Esophagus squamous epithelium (tissue), 5 donors: ENCODE data around the gene IRF2BPL. TPM values are rescaled to one million over a fixed set of nuclear protein-coding genes. Genes with fewer than 3 reads are reported as not detected.

Experiments used
- DNase-seq: peaks from one replicate; lab custom pipeline; 2025; lab: John Stamatoyannopoulos, UW
- H3K27ac ChIP-seq, 4 donors: fragments of 200-600 bp; sonication (generic); one replicate each; pipeline ENCODE4 v1.5.1; 2016 to 2019; ENCODE audit warnings: mild to moderate bottlenecking in 1 of 4
- H3K27me3 ChIP-seq, 4 donors: fragments of 200-600 bp; sonication (generic); 1 replicate in 3 of 4; 2 replicates in 1 of 4; pipeline versions ENCODE4 v1.5.1 to v1.6.0; 2017 to 2021; ENCODE audit warnings: antibody characterized with exemption in 1 of 4
- H3K36me3 ChIP-seq, 3 donors: fragments of 200-600 bp; sonication (generic); one replicate each; pipeline ENCODE4 v1.5.1; 2016 to 2019
- H3K4me1 ChIP-seq, 3 donors: fragments of 200-600 bp; sonication (generic); one replicate each; pipeline ENCODE4 v1.5.1; 2017 to 2019
- H3K4me3 ChIP-seq, 4 donors: fragments of 200-600 bp; sonication (generic); 1 replicate in 3 of 4; 2 replicates in 1 of 4; pipeline ENCODE4 v1.5.1; 2016 to 2019; ENCODE audit warnings: mild to moderate bottlenecking in 2 of 4, moderate library complexity in 1 of 4
- H3K9me3 ChIP-seq, 3 donors: fragments of 200-600 bp; sonication (generic); one replicate each; pipeline ENCODE4 v1.5.1; 2016 to 2019
- POLR2A ChIP-seq, 4 donors: fragments of 450-650 bp; IDR thresholded peaks; one replicate each; pipeline ENCODE4 v1.6.1; 2017; ENCODE audit warnings: antibody characterized with exemption in 4 of 4, mild to moderate bottlenecking in 4 of 4, moderate library complexity in 3 of 4
- WGBS, 2 donors: methylation state at CpG; one replicate each; pipeline ENCODE4 v1.1.5; 2018; 5-methylcytosine and 5-hydroxymethylcytosine counted together
- intact Hi-C: fragments of 100-400 bp; cut with DNase I; formaldehyde crosslinking; loops from one replicate; pipeline ENCODE4 v1.15.0; 2022
- total RNA-seq, 4 donors: library from RNA; depleted of rRNA; stranded (reverse); fragments of >200 nt; gene quantifications; one replicate each; pipeline ENCODE4 v1.1.0, GENCODE V29; 2016
- TF ChIP-seq, protein P1 (sequence below), 6 experiments: fragments of 450-650 bp in 4 of 6; fragments of 200-600 bp in 2 of 6; sonication (generic) in 2 of 6; IDR thresholded peaks; one replicate each; pipeline ENCODE4 v1.5.1; 2016 to 2019; ENCODE audit warnings: antibody characterized with exemption in 6 of 6, mild to moderate bottlenecking in 4 of 6, moderate library complexity in 4 of 6
- donor health status: DM: yes; HTN: yes; CAD: no.

The IRF2BPL gene
- total RNA-seq, 4 donors from 2014 or later = 15.8 to 28.8 (median 24.0) TPM

DNA sequence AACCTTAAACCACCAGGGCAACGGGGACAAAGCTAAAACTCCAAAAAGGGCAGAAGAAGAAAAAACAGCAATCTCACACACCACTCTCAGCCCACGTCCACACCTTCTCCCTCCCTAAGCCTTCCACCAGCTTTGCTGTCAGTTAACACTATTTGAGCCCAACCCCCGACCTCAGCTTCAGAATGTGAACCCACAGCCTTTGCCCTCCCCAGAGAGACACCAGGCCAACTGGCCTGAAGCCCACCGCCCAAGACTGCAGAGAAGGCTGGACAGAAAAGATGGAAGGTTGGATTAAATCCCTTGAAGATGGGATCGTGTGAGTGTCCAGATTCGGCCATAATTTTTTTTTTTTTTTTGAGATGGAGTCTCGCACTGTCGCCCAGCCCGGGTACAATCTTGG, 22.4 kb downstream of the IRF2BPL start:
- WGBS, 2 donors = 75 to 82% methylated on average over 9 of the region's 9 CpGs
- Histone ChIP-seq H3K4me1 (peaks cover 29 to 85% (median 30%) of the 10 kb centered on the region in 3 donors), H3K36me3 (no peaks in the 10 kb centered on the region), H3K27me3 (no peaks in the 10 kb centered on the region), H3K27ac (peak overlapping the region; percentile 6 to 93 (median 65)), H3K4me3 (no peak overlapping the region), H3K9me3 (no peaks in the 10 kb centered on the region)
- intact Hi-C loops = no loop called here
- no peak for TF ChIP-seq POLR2A (IDR thresholded peaks at IDR 0.05)
- TF ChIP-seq, protein P1, sequence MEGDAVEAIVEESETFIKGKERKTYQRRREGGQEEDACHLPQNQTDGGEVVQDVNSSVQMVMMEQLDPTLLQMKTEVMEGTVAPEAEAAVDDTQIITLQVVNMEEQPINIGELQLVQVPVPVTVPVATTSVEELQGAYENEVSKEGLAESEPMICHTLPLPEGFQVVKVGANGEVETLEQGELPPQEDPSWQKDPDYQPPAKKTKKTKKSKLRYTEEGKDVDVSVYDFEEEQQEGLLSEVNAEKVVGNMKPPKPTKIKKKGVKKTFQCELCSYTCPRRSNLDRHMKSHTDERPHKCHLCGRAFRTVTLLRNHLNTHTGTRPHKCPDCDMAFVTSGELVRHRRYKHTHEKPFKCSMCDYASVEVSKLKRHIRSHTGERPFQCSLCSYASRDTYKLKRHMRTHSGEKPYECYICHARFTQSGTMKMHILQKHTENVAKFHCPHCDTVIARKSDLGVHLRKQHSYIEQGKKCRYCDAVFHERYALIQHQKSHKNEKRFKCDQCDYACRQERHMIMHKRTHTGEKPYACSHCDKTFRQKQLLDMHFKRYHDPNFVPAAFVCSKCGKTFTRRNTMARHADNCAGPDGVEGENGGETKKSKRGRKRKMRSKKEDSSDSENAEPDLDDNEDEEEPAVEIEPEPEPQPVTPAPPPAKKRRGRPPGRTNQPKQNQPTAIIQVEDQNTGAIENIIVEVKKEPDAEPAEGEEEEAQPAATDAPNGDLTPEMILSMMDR (IDR thresholded peaks at IDR 0.05) = no peak
- no peak for DNase-seq

- no peaks in the 10 kb centered on the region for H3K9me3 ChIP-seq
- TF ChIP-seq, protein P1 (IDR thresholded peaks at IDR 0.05) = no peak
- TF ChIP-seq POLR2A (IDR thresholded peaks at IDR 0.05) = no peak
- H3K36me3 ChIP-seq = no peaks in the 10 kb centered on the region
- H3K4me3 ChIP-seq = no peak overlapping the region
- H3K27me3 ChIP-seq = no peaks in the 10 kb centered on the region
- H3K27ac ChIP-seq = peak overlapping the region in 3 of 4 donors; percentile 6 to 93 (median 92)
- intact Hi-C loops = no loop called here
- WGBS, 2 donors = 83 to 91% methylated on average over 2 to 3 of the region's 3 CpGs
- H3K4me1 ChIP-seq = peaks cover 33 to 86% (median 33%) of the 10 kb centered on the region in 3 donors
- no peak for DNase-seq
Measured at GRCh38 chr14:77005559-77005958, 22.9 kb downstream of the IRF2BPL start.

GRCh38 chr14:77004711-77005460, 23.6 kb downstream of the IRF2BPL start:
- Histone ChIP-seq H3K4me3 (no peak overlapping the region), H3K27ac (peak overlapping the region in 3 of 4 donors; percentile 13 to 92 (median 47)), H3K36me3 (no peaks in the 10 kb centered on the region), H3K27me3 (no peaks in the 10 kb centered on the region), H3K4me1 (peaks cover 39 to 88% (median 39%) of the 10 kb centered on the region in 3 donors), H3K9me3 (no peaks in the 10 kb centered on the region)
- WGBS, 2 donors = 51 to 84% methylated on average over 5 to 7 of the region's 9 CpGs
- DNase-seq = no peak
- intact Hi-C loops = no loop called here
- no peak for TF ChIP-seq POLR2A (IDR thresholded peaks at IDR 0.05)

DNA sequence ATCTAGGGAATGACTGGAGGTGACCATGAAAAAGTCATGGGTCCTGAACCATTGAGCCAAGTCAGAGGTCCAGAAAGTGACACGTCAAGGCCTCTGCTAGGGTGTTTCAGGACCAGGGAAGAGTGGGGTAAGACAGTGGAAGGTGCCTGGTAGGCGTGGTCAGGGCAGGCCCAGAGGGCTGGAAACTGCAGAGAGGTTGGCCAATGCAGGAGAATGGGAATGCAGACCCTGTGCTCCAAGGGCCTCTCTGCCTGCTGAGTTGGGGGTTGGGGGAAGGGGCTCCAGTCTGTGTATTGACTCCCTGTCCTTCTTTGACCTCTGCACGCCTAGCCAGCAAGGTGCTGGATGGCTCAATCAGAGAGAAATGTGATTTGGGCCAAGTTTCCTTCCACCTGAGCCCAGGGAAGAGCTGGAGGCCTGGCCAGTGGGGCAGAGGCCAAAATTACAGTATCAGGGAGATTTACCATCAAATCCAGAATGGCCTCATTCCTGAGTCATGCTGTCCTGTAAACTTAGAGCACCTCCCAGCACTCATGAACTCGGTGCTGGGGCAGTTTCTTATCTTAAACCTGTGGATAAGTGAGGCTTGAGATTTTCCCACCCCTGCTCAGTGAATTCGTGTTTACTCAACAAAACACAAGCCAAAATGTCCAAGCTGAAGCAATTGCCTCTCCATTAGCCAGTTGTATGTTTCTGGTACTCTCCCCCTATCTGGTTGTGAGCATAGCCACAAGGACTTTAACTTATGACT, 24.4 kb downstream of the IRF2BPL start:
- Histone ChIP-seq H3K36me3 (no peaks in the 10 kb centered on the region), H3K4me1 (peaks cover 33 to 81% (median 43%) of the 10 kb centered on the region in 3 donors), H3K27me3 (no peaks in the 10 kb centered on the region), H3K9me3 (no peaks in the 10 kb centered on the region), H3K27ac (peak overlapping the region in 3 of 4 donors; percentile 13 to 92 (median 47)), H3K4me3 (no peak overlapping the region)
- TF ChIP-seq, protein P1 (IDR thresholded peaks at IDR 0.05) = no peak
- no peak for TF ChIP-seq POLR2A (IDR thresholded peaks at IDR 0.05)
- intact Hi-C loops = no loop called here
- no peak for DNase-seq
- WGBS, 2 donors = 63 to 75% methylated on average over 4 to 5 of the region's 5 CpGs

DNA sequence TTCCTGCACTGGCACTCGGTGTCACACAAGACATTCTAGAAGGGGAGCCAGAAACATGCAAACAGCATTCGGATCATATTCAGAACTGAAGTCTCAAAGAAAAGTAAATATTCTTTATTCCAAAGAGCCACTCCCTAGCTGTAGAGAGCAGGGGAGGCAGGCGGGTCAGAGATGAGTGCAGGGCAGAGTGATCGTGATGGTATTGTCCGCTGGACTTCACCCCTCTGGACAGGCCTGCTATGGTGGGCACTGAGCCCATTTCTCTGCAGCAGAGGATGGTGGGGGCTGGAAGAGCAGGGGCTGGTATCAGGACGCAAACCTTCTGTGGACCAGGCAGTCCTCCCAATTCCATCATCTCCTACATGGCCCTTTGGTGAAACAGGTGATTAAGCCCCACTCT, 25.6 kb downstream of the IRF2BPL start:
- Histone ChIP-seq H3K4me1 (peaks cover 21 to 69% (median 33%) of the 10 kb centered on the region in 3 donors), H3K4me3 (no peak overlapping the region), H3K27ac (no peak overlapping the region), H3K27me3 (no peaks in the 10 kb centered on the region), H3K9me3 (no peaks in the 10 kb centered on the region), H3K36me3 (no peaks in the 10 kb centered on the region)
- intact Hi-C loops = no loop called here
- DNase-seq = no peak
- TF ChIP-seq, protein P1 (IDR thresholded peaks at IDR 0.05) = no peak
- no peak for TF ChIP-seq POLR2A (IDR thresholded peaks at IDR 0.05)
- 26 to 64% methylated on average over 4 to 5 of the region's 6 CpGs for WGBS, 2 donors
